Activated CD4-positive, alpha-beta T cell treated with anti-CD3 and anti-CD28 coated beads, Interleukin-10, Interleukin-2, amounts not matched to agents 100 ng/mL and 50 ng/mL, durations not matched to agents 16 hours and 8 hours (primary cell): ENCODE measurements around the gene B4GALT1.
A peak's percentile ranks its signal among the peaks of the same experiment; 100 is the strongest.
"Not testable (repeated sequence)": the region's sequence is repeated elsewhere in the genome, so short reads cannot be mapped to it uniquely, and the experiment has no call there.

ENCODE experiments used
- DNase-seq: peaks from one replicate; pipeline ENCODE4 v3.0.0-alpha.2; 2020

B4GALT1 gene

GRCh38 chr9:33182519-33182918, 15.4 kb upstream of the B4GALT1 start:
- no peak for DNase-seq

- DNase-seq = no peak
Observed at GRCh38 chr9:33180526-33181184, 13.5 kb upstream of the B4GALT1 start.

GRCh38 chr9:33178972-33179697, 12.0 kb upstream of the B4GALT1 start:
- no peak for DNase-seq

GRCh38 chr9:33177639-33178038, 10.5 kb upstream of the B4GALT1 start:
- DNase-seq = no peak

- DNase-seq = no peak
Observed at GRCh38 chr9:33177086-33177485, 9.9 kb upstream of the B4GALT1 start.

- no peak for DNase-seq
Observed at GRCh38 chr9:33175649-33176325, 8.7 kb upstream of the B4GALT1 start.

- no peak for DNase-seq
Observed at GRCh38 chr9:33172256-33173238, 5.4 kb upstream of the B4GALT1 start.

- peak; percentile 65 for DNase-seq
Observed at GRCh38 chr9:33170464-33171415, 3.6 kb upstream of the B4GALT1 start.

GRCh38 chr9:33168941-33169544, 1.9 kb upstream of the B4GALT1 start:
- DNase-seq = no peak

- no peak for DNase-seq
Observed at GRCh38 chr9:33167972-33168461, 881 bp upstream of the B4GALT1 start.

GRCh38 chr9:33166231-33167083, 679 bp downstream of the B4GALT1 start:
- no peak for DNase-seq

GRCh38 chr9:33165263-33166151, 1.6 kb downstream of the B4GALT1 start:
- DNase-seq = peak; percentile 84

- DNase-seq = not testable (repeated sequence)
Observed at GRCh38 chr9:33164921-33165262, 2.2 kb downstream of the B4GALT1 start.

GRCh38 chr9:33164138-33164809, 2.9 kb downstream of the B4GALT1 start:
- DNase-seq = peak; percentile 34

- no peak for DNase-seq
Observed at GRCh38 chr9:33163433-33164137, 3.6 kb downstream of the B4GALT1 start.

- no peak for DNase-seq
Observed at GRCh38 chr9:33162721-33163311, 4.3 kb downstream of the B4GALT1 start.

- DNase-seq = no peak
Observed at GRCh38 chr9:33161589-33162132, 5.5 kb downstream of the B4GALT1 start.
